Hippocampal formation (tissue), 2 donors: ENCODE data around the gene PAM16.
"Not testable (repeated sequence)": the region's sequence is repeated elsewhere in the genome, so short reads cannot be mapped to it uniquely, and the experiment has no call there.

Experiments
- DNase-seq, 2 donors: peaks; one replicate each; lab custom pipeline; 2025; lab: John Stamatoyannopoulos, UW

PAM16 gene

DNA sequence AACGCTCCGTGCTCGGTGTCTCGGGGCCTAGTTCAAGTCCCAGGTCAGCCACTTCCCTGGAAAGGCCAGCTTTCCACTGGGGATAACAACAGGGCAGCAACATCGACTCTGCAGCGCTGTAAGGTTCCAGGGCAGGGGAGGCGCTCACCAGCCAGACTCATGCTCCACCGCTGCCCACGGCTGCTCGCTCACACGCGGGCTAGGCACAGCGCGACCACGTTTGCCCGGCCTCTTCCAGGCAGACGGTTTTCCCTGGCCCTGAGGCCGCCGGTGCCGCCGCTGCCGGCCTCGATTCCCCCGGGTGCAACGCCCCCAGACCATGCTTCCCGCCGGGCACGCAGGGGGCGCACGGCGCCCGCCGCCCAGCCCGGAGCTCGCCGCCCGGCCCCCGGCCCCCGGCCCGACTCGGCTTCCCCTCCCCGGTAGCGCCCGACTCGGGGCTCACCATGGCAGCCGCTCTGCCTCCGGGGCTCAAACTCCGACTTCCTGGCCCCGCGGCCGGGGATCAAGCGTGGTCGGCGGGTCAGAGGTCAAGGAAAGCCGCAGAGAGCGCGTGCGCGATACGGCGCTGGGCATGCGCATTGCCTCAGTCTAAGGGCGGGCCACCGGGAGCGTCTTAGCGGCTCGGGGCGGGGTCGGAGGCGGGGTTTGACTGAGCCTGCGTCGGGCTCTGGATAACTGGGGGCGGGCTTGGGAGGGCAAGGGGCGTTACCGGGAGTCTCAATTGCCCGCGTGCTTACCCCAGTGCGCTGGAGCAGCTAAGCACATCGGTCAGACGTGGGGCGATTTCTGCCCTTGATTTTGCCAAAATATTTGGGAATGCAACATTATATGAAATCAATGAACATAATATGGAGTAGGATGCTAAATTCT is at the start of gene PAM16:
Gene PAM16 (minus strand): TSS at position 535 of the 873 bp plus-strand sequence. CDS start 87 bp downstream, at position 448.
- peak; percentile 77 to 93 for DNase-seq

DNA sequence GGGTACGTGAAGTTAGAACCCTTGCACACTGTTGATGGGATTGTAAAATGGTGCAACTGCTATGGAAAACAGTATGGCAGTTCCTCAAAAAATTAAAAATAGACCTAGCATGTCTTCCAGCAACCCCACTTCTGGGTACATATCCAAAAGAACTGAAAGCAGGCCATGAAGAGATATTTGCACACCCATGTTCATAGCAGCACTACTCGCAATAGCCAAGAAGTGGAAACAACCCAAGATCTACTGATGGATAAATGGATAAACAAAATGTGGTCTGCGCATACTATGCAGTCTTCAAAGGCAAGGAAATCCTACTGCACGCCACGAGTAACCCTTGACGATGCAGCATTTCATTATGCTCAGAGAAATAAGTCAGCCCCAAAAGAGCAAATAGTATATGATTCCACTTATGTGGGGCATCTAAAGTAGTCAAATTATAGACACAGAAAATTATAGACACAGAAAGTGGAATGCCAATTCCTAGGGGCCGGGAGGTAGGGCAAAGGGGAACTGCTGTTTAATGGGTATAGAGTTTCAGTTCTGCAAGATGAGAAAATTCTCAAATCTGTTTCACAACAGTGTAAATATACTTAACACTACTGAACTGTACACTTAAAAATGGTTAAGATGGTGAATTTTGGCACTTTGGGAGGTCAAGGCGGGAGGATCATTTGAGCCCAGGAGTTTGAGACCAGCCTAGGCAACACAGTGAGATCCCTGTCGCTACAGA is 48.0 kb upstream of the PAM16 start:
- DNase-seq, result no peak

DNA sequence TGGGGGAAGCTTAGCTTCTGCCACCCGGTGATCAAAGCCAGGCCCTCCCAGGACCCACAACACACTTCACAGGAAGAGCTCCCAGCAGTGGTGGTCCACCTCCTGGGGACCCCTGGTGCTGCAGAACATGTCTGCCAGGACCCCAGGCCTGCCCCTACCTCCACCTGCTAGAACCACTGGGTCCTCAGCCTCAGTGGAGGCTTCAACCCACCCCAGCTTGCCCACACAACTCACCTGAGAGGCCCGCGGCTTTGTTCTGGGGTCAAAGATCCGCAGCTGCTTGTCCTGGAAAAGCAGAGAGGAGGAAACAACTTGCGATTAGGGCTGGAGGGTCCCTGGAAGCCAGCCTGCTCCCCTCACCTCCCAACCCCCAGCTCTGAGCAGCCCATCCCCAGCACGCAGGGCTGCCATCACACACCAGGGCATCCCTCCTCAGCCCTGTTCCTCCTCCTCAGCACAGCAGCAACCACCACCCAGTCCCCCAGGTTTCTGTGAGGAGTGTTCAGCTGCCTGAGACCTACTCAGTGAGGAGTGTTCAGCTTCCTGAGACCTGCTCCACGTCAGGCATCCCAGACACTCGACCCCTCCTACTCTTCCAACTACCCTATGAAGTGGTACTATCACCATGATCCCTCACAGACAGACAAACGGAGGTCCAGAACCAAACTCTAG is 44.1 kb upstream of the PAM16 start:
- no peak for DNase-seq

DNA sequence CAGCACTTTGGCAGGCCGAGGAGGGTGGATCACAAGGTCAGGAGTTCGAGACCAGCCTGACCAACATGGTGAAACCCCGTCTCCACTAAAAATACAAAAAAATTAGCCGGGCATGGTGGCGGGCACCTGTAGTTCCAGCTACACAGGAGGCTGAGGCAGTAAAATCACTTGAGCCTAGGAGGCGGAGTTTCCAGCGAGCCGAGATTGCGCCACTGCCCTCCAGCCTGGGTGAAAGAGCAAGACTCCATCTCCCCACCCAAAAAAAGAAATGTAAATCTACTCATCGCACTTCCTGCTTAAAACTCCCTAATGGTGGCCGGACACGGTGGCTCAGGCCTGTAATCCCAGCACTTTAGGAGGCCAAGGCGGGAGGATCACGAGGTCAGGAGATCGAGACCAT is 42.7 kb upstream of the PAM16 start:
- not testable (repeated sequence) for DNase-seq

DNA sequence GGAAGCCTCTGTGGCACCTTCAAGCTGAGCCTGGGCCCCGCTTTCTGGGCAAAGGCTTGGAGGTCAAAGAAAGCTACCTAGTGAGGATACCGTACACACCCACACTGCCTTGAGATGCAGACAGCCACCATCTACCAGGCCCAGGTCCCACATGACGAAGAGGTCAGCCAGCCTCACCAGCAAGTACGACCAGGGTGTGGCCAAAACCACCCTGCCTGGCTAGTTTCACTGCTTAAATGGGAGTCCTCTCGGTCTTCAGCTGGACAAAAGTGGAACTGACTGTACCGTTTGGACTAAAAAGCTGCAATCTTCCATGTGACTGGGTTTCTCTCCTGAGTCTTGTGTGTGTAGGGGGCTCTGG is 42.1 kb upstream of the PAM16 start:
- no peak for DNase-seq

DNA sequence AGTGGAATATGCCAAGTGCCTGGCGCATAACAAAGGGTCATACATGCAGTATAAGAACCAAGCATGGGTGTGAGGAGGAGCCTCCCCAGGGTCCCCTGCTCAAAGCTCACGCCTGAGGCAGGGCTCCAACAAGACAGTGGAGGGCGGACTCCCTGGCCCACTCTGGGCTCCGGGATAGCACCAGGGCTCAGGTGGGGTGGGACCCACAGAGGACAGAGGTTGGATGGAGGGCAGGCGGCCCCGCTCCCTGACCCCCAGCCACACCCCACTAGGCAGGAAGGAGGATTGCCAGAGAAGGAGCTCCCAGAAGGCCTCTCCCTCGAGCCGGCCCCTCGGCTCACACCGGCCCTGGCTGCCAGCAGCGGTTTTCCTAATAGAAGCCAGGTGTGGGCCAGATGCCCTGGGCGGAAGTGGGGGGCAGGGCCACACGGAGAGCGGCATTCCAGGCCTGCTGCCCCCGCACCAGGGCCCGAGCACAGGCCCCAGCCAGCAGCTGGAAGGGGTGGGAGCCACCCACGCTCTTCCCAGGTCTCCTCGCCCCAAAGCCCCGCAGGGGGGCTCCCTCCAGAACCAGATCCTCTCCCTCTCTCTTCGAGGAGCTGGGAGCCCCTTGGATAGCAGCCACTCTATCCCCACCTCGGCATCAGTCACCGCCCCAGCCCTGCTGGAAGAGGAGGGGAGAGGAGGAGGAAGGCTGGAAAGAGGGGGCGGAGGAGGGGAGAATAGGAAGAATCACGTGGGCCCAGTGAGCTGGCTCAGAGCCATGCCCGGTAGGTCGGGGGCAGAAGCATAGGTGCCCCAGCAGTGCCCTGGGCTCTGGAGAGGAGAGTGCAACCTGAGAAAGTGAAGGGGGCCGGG is 41.5 kb upstream of the PAM16 start:
- no peak for DNase-seq

DNA sequence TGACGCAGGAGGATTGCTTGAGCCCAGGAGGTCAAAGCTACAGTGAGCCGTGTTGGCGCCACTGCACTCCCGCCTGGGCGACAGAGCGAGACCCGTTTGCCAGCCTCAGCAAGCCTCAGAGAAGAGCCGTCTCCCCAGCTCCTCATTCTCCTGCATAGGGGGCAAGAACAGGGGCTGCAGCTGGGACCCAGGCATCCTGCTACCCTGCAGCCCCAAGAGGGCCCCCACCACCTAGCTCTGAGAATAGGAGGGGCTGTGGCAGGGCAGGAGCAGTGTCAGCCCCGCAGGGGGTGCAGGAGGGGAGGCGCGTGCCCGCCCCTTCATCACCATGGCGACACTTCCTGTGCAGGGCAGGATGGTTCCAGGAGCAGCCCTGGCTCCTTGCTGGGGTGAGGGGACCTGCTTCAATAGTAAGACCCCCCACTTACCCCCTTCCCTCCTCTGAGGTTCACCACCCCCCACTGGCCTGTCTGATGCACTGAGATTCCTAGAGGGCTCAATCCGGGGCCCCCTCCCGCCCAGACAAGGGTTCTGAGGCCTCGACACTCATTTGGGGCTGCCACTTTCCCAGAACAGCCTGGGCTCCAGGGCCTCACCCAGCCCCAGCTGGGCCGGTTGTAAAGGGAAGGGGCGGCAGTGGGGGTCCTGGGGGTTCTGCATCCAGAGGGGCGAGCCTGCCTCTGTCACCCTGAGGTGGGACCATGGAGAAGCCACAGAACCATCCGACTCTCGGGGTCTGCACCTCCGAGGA is 40.7 kb upstream of the PAM16 start:
- DNase-seq, result no peak

DNA sequence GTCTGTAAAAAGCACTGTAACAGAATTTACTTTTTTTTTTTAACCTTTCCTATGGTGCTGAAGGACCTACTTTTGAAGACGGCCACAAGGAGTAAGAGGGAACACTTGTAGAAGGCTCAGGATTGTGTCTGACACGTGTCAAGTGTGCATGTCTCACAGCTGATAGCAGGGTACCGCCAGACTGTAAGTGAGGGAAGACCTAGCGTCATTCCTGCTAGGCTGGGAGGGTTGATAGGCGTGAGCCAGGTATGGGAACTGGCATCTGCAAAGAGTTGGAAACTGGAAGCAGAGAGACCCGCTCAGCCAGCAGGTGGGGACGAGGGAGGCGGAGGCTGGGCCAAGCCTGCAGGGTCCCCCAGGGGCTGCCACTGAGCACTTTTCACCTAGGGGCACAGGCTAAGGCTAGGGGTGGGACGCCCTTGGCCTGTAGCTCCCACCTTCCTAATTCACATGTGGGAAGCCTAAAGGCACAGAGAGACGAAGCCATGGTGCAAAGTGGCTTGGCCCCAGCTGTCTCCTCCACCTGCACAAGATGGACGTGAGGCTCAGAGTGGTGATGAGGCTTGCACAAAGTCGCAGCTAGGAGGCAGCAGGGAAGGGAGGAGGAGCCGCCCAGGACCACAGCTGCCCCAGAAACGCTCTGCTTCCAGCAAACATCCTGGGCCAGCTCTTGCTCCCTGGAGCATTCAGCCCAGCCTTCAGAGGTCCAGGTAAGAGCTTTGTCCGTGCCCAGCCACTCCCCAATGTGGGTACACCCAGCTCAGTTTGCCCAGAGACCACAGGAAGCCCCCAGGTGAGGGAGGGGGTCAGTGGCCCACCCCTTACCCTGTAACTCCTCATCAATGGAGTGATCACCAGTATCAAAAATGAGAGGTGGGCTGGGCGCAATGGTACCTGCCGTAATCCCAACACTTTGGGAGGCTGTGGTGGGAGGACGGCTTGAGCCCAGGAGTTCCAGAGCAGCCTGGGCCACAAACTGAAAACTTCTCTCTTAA is 39.4 kb upstream of the PAM16 start:
- DNase-seq, result no peak

DNA sequence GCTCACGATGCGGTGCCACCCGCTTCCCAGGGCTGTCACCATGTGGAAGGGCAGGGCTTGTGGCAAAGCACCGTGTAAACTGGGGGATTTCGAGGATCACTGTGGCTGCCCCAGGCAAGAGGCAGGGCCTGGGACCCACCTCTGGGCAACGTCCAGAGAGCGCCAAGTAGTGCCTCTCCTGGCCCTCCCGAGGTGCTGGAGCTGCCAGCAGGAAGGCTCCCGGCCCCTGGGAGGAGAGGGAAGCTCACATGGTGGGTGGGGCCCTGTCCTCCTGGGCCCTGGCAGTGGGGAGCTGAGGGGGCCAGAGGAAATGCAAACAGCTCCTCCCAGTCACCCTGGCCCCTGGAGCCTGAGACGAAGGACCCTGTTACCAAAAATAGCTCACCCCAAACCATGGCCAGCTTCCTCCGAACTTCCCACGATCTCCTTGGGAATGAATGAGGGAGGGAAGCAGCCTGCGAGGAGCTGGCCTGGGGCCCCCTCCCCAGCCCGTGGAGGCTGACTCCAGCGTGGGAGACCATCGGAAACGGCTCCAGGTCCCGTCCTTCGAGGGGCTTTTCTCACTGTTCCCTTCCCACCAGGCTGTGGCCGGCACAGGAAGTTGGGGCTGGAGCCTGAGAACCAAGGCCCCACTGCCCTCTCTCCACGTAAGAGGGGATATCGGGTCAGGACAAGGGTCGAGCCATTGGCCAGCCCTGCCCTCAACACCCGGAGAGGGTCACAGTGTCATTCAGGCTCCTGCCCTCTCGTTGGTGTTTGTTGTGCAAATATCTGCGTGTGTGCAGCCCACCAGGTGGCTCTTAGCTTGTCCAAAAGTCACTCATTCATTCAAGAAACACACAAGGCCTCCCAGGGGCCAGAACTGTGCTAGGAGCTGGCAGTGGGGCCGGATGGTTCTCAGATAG is 38.2 kb upstream of the PAM16 start:
- no peak for DNase-seq

DNA sequence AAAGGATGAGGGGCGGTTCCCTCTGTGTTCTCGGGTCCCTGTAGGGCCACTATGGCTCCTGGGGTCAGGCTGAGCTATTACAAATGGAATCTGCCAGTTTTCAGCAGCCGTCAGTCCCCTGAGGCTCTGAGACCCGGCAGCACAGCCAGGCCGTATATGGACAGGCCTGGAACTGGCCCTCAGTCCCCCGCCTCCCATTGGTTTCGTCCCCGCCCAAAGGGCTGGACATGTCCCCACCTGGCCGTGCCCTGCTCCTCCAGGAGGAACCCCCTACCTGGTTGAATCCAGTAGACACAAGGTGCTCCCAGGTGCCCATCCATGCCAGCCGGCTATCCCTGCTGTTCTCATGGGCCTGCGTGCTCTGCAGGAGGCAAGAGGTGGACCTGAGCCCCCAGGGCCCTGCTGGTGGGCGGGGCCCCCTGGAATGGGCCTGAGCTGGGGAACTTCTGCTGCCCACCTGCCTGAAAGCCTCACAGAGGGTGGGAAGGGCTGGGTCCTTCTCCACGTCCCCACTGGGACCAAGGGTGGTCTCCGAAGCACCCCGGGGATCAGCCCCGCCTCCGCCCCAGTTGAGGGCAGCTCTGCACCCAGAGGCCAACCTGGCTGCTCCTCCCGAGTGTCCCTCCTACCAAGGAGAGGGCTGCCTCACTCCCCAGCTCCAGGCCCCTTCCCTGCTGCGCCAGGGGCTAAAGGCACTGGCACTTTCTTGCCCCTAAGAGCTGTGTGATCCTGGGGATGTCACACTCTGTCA is 37.3 kb upstream of the PAM16 start:
- DNase-seq, result no peak

DNA sequence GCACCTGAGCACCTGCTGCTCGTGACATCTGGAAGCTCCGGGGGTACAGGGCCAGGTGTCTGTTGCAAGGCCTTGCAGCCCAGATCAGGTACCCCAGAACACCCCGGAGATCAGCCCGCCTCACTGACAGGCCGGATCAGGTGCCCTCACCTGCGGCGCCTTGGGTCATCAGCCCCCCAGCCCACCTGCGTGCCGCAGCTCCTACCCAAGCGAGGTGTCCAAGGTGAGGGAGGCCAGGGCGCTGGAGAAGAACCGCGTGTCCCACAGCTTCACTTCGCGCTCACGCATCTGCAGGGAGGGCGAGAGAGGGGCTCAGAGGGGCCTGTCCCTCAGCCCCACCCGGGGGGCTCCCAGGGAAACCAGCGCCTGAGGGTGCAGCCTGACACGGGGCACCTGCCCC is 36.7 kb upstream of the PAM16 start:
- no peak for DNase-seq

DNA sequence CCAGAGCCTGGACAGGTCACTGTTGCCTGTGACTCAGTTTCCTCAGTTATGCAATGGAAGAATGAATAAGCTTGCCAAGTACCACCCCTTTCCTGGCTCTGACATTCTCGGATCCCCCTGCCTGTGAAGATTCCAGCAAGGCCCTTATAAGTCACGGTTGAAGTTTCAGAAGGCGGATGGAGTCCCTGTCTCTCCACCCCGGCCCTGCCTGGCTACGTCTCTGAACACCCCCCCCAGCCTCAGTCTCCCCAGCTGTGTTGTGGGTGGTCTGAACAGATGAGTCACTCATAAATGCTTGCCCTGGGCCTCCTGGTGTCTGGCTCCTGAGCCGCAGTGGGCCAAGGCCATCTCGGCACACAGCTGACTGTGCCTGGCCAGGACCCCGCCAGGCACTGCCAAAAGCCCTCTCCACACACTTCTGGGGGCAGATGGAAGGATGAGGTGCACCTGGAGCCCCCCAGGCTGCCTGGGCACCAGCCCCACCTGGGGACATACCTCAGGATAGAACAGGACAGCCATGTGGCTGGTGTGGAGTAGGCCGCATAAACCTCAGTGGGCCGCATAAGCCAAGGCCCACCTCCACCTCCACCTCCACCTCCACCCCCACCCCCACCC is 35.9 kb upstream of the PAM16 start:
- DNase-seq, result no peak

DNA sequence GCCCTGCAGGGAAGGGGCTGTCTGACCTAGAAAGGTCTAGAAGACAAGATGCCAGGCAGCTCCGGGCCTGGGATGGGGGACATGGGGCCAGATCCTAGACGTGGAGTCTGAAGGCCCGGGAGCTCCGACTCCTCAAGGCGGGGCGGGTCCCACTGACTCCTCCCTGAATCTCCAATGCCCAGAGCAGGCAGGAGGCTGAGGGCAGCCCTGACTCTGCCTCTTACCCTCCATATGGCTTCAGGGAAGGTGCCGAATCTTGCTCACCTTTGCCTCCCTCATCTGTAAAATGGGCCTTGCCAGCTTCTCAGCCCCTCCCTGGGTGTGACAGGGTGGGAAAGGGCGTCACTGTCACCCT is 35.3 kb upstream of the PAM16 start:
- DNase-seq, result no peak

DNA sequence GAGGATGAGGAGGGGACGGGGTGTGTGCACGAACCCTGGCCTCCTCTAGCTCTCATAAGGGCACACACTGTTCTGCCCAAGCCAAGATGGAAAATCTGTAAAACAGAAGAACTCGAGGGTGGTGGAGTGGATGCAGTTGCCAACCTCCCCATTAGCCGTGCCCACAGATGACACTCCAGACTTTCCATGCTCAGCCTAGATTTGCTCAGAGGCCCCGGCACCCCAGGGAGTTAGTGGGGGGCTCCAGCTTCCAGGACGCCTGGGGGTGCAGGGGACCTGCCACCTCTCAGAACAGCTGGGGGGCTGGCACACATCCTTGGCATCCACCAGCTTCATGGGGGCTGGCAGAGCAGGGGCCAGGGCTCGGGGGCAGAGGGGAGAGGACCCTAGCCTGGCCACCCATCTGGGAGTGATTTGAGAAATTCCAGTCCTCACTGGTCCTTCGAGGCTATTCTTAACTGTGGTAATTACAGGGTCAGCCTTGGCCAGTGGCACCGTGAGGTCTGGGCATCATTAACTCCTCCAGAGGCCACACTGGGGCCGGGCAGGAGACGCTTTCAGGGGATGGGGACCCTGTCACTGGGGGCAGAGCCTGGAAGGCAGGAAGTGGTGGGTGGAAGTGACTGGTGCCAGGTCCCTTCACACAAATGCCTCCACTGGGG is 34.8 kb upstream of the PAM16 start:
- no peak for DNase-seq

DNA sequence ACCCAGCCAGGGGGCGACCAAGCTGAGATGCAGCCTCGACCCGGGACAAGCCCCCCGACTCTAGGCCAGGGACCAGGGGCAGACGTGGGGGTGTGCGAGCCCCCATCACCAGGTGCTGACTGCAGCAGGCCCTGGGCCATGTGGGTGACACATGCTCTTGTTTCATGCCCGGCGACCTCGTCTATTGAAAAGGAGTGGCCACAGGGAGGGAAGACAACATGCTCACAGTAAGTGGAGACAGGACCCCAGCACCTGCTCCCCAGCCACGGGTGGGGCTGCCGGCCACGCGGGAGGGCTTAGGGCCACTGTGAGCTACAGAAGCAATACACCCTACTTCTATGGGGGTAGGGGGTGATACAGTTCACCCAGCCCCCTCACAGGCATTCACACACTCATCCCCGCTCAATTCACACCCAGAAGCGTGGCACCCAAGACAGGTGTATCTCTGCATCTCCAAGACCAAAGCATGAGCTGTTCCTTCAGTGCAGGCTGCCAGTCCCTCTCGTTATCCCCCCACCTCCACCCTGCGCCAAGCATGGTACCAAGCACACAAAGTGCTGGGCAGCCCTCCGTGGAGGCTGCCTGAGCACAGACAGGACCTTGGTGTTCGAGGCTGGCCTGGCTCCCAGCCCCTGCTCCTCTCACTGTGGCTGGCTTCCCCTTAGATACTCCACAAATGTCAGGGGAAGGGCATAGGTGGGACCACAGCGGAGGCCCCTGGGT is 34.1 kb upstream of the PAM16 start:
- no peak for DNase-seq

DNA sequence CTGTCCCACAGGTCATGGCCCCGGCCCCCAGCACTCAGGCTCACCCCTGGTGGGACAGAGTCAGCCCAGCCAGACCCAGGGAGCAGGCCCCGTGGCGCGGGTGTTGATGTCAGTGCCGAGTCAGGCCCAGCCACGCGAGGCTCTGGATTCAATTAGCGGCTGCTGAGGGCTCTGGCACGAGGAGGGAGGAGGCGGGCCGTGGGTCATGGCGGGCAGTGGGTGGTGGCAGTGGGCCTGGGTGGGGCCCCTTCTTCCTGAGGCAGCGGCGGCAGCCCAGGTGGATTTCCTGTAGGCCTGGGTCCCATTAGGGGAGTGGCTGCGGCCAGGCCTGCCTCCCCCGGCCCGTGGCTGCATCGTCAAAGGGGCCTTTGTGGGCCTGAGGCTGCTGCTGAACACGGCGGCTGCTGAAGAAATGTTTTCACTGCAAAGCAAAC is 33.4 kb upstream of the PAM16 start:
- no peak for DNase-seq
